Stimulated activated CD4-positive, alpha-beta T cell treated with anti-CD3 and anti-CD28 coated beads, Interleukin-15, amount 100 ng/mL, for 24 hours (primary cell): ENCODE measurements around the gene ASTN2.
"Not testable (repeated sequence)": the region's sequence is repeated elsewhere in the genome, so short reads cannot be mapped to it uniquely, and the experiment has no call there.

Experiments used
- DNase-seq: peaks from one replicate; pipeline ENCODE4 v3.0.0-alpha.2; 2020

ASTN2 gene

DNA sequence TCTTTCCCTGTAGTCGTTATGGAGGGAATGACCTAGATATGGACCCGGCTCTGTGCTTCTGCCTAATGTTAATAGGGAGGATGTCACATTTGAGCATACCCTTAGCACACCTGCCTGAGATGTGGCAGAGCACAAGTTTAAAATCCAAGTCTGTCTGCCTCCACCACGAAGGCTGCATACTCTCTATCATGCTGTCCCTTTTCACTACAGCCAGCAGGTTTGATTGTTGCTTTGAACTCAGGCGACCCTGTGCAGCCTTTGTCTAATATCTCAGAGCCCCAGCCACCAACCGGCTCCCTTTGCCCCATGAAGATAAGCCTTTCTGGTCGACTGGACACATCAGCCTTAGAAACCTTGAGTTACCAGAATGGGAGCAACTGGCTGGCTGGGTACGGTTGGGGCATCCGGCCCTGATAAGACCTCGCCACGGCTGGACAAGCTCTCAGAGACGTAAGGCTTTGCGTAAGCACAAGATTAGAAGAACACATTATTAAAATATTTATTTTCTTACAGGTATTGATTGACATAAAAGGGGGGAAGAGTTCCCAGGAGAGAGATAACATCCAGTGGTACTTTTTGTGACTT is 949.8 kb downstream of the ASTN2 start:
- no peak for DNase-seq

DNA sequence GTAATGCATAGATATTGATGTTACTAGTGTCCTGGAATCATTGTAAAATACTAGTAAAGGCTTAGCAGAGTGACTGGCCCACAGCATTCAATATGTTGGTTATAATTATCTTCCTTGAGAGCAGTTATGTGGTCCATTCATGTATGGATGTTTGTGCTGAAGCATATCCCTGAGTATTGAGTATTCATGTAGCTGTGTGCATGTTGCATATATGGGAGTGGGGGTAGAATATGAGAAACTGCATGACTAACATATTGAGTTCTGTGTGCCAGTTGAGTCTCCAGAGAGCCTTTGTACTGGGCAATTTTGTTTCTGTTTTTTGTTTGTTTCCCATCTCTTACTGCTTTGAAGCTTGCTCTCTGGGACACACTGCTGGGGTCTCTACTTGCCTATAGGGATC is 950.4 kb downstream of the ASTN2 start:
- DNase-seq, result no peak

DNA sequence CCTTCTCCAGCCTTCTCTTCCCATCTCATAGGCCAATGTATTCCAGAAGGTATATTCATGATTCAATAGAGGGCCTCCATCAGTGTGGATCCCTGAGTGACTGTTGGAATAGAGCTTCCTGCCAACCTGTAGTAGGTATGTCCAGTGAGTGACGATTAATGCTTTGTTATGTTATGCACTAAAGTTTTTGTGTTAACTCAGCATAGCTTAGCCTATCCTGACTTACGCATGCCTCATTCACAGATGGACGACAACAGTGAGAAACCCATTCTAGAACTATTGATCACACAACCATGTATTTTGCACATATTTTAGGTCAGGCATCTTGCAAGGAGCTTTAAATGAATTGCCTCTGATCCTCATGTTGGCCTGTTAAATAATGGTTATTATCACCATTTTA is 953.2 kb downstream of the ASTN2 start:
- no peak for DNase-seq

DNA sequence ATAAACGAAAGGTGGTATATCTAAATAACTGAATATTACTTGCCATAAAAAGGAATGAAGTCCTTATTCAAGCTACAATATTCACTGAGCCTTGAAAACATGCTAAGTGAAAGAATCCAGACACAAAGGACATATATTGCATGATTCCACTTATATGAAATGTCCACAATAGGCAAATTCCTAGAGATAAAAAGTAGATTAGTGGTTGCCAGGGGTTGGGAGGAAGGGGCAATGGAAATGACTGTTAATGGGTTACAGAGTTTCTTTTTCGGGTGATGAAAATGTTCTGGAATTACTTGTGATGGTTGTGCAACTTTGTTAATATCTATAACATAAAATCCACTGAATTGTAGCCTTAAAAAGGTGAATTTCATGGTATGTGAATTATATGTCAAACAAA is 954.8 kb downstream of the ASTN2 start:
- no peak for DNase-seq

DNA sequence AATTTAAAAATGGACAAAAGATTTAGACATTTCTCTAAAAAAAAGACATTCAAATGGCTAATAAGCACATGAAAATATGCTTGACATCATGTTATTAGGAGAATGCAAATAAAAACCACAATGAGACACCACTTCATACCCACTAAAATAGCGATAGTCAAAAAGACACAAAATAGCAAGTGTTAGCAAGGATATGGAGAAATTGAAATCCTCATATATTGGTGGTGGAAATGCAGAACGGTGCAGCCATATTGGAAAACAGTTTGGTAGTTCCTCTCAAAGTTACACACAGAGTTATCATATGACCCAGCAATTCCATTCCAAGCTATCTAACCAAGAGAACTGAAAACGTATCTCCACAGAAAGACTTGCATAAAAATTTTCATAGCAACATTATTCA is 955.3 kb downstream of the ASTN2 start:
- DNase-seq, result no peak

DNA sequence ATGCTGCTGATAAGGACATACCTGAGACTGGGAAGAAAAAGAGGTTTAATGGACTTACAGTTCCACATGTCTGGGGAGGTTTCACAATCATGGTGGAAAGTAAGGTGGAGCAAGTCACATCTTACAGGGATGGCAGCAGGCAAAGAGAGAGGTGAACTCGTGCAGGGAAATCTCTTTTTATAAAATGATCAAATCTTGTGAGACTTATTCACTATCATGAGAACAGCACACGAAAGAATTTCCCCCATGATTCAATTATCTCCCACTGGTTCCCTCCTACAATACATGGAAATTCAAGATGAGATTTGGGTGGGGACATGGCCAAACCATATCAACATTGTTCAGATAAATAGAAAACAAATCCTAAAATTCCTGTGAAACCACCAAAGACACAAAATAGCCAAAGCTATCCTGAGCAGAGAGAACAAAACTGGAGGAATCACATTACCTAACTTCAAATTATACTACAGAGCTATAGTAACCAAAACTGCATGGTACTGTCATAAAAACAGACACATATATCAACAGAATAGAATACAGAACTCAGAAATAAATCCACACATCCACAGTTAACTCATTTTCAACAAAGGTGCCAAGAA is 958.3 kb downstream of the ASTN2 start:
- DNase-seq, result no peak

DNA sequence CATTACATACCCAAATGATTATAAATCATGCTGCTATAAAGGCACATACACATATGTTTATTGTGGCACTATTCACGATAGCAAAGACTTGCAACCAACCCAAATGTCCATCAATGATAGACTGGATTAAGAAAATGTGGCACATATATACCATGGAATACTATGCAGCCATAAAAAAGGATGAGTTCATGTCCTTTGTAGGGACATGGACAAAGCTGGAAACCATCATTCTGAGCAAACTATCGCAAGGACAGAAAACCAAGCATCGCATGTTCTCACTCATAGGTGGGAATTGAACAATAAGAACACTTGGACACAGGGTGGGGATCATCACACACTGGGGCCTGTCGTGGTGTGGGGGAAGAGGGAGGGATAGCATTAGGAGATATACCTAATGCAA is 960.3 kb downstream of the ASTN2 start:
- DNase-seq, result not testable (repeated sequence)

DNA sequence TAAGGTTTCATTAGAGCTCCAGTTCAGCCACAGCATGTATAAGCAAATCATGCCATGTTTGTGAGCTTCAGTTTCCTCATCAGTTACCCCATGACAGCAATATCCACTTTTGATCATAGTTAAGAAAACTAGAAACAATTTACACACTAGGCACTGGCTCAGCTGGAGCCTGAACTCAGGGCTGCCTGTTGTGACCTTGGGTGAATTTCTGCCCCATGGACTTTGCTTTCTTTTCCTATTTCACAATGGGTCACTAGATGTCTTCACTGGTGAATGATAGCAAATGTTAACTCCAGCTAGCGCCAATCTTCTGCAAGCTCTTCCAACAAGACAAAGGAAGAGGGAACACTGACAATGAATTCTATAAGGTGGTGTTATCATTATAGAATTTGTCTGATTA is 961.1 kb downstream of the ASTN2 start:
- DNase-seq, result no peak

DNA sequence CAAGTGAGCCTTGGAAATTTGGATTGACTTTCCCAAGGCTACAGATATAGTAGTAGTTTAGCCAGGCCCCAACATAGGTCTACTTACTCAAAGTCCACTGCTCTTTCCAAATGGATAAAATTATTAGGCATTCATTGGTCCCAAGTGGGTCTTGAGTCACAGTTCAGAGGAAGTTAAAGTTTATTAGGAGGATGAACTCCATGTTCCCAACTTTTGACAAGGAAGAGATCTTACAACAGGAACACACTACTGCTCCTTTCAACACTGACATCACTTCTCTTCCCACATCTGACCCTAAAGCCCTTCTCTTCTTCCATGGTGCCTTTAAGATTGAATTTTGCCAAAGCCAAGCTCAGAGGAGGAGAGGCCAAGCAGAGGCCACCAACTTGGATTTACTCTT is 962.2 kb downstream of the ASTN2 start:
- no peak for DNase-seq

DNA sequence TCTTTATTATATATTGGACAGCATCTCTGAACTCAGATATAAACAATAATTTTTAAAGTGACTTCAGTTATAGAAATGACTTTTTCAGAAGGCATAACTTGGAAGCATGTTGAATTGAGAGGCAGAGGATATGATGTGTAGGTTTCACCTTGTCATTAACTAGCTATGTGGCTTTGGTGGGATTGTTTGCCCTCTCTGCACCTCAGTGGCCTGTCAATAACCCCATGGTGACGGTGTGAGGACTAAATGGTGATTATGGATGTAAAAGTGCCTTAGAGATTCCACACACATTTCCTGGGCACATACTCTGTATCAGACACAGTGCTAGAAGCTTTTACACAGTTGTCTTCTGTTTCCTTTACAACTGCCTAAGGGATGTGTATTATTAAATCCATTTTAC is 962.6 kb downstream of the ASTN2 start:
- no peak for DNase-seq

DNA sequence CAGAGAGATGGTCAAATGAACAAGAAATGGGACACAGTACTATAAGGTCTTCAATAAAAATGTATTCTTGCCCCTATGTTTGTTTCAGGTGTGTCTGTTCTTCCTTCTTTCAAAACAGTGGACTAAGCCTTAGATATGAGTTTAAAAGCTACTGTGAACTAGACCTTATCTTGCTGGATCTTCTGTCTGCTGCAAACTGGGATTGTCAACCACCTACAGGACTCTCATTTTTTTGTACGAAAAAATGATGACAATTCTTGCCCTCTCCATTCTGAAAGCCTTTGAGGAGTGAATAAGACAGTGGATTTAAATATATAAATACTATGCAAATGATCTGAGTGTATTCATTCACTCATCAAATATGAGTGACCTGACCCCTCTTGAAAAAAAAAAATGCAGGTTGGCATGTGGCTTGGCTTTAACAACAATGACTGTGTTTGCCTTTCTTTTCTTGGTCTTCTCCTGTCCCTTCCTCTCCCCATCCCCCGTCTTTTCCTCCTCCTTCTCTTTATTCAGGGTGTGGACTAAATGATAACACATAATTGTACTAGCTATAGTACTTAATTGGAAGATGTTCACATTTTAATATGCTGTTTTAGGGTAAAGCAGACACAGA is 963.2 kb downstream of the ASTN2 start:
- no peak for DNase-seq

DNA sequence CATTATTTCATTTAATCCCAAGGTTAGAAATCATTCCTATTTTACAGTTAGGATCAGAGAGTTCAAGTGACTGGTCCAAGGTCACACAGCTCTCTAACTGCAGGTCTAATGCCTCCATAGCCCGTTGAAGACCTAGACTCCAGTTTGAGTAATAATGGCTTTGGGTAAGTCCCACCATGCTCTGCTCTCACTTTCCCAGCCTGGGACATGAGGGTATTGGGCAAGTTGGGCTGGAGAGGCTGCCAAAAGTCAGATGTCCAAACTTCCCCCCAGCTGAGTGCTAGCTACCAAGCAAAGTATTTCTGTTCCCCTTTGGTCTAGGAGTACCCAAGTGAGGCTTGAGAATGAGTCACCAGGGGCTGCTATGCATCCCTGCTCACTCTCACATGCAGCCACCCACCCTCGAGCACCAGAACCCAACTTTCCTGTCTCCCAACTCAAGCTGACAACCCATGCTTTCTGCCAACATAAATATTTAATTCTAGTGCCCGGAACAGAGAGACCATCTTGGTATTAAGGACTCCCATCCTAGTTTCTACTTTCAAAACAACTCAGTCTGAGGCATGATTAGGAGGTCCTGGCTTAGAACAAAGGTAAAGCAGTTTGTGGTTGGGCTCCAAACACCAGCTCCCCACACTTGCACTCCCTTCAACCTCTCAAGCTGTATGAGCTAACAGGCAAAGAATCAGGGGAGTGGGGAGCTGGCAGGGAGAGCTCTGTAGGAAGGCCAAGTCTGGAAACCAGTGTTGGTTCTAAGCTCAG is 964.3 kb downstream of the ASTN2 start:
- no peak for DNase-seq

DNA sequence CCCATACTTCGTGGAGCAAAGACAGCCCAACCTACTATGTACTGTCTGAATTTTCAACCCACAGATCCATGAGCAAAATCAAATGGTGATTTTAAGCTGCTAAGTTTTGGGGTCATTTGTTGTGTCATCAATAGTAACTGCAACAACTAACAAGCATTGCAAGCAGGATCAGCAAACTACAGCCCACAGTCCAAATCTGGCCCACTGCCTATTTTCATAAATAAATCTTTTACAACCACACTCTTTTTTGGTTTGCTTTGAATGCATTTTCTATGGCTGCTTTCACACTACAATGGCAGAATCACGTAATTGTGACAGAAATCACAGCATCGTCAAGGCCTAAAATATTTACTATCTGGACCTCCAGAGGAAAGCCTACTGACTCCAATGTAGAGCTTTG is 964.9 kb downstream of the ASTN2 start:
- no peak for DNase-seq

DNA sequence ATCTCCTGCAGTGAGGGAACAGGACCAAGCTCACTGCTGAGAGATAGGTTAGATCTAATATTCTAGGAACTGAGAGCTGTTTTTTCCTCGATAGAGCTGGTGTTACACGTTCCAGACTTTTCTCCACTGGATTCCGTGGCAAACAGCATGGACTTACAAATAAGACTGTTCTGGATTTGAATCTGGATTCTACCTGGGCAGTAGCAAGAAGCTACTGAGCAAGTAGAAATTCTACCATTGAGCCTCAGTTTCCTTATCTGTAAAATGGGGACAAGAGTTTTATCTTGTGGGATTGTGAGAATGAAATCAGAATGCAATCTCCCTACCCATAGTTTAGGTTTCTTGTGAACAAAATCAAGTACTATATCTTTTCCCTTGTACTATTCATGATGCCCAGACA is 966.4 kb downstream of the ASTN2 start:
- DNase-seq, result no peak

DNA sequence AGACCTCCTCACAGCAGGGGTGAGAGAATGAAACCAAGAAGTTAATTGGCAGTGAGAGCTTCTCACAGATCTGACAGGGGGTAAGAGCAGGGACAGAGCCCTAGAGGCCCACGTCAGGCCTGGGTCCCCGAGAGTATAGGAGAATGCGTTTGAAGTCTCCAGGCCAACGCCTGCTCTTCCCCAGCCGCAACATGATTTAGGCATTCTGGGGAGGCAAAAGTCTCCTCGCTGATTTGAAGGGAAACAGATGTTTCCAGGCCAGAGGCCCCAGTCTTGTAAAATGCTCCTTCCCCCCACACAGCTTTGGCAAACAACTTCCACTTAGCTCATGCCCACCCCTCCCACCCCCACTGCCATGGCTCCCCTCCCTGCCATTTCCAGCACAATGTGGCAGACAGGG is 966.9 kb downstream of the ASTN2 start:
- DNase-seq, result no peak

DNA sequence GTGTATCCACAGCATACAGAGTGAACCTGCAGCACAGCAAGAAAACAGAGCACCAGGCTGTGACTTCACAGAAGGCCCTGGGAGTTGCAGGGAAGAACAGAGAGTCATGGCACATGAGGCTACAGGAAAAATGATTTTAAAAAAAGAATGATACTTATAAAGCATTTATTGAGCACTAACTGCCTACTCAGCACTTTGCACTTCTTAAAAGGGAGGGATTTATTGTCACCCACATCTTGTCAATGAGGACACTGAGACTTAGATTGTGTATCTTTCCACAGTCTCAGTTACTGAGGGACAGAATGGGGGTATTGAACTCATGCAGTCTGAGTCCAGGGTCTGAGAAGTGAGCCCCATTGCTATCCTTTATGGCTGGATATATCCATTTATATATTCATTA is 972.3 kb downstream of the ASTN2 start:
- no peak for DNase-seq

DNA sequence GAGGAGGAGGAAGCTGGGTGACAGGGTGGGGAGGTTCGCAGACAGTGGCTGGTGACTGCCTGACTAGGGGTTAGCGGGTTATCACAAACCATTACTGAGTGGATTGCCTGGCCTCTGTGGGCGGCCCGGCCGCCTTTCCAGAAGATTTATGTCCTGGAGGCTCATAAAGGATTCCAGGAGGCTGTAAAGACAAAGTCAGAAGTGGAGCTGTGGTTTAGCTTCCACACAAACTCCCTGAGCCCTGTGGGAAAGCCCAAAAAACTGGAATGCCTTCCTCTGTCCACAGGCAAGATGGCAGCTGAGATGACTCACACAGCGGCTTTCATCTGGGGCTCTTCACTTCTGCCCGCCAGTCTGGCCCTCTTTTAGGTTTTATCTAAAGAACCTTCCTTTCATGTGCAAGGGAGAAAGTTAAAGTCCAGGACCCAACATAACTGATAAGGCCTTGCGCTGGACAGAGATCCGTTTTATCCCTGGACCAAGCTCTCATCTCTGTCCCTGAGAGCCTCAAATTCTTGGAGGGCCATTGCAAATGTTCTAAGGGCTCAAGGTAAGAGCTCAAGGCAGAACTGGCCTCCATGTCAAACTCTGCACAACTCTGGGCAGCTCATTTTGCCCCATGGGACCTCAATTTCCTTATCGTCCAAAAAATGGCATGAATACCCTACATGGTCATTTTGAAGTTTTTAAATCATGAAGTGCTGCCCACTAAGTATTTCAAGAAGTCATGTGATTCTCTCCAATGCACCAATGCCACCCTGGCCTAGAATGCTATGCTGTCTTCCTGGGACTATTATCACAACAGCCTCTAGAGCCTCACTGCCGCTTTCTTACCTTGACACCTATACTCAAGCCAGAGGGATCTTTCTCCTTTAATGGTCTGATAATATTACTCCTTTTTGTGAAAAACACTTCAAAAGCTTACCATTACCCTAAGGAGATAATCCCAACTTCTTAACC is 977.2 kb downstream of the ASTN2 start:
- DNase-seq, result no peak

DNA sequence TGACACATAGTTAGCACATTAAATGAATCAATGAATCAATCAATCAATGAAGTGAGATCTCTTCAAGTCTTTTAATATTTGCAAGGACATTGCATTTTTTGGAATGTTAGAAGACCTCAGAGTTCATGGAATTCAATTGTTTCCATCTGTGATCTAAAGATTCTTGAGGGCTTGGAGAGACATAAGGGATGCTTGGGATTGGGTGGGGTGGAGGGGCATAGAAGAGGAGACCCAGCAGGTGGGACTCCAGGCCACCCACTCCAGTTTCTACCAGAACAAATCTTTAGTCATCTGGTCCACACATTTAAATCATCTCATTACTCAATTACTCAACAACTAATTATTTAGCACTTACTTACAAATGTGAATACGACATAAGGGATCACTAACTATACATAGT is 978.7 kb downstream of the ASTN2 start:
- no peak for DNase-seq

DNA sequence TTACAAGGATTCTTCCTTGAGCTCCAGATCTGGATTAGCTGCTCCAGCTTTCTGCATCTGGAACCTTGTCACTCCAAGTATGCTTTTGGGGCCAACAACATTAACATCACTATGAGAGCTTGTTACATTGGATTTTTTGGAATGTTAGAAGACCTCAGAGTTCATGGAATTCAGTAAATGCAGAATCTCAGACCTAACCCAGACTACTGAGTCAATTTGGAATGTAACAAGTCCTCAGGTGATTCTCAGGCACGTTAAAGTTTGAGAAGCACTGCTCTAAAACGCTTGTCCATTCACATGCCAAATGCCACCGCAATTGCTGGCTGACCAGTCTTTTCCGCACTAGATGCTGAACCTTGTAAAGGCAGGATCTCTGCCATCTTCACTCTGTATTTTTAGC is 979.2 kb downstream of the ASTN2 start:
- no peak for DNase-seq

DNA sequence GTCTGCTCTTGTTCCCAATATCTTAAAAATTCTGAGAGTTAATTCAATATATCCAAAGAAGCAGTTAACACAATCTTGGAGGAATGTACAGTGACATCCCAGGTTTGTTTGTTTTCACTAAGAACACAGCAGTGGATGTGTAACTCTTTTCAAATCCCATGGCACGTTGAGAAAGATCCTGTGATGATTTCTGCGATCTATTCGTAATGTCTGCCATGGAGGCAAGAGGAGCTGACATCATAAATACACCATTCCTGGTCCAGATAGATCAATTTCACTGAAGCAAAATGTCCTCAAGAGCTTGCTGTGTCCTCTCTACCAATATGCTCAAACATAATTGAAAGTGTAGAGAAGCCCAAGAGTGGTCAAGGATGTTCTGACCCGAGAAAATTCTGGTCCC is 980.5 kb downstream of the ASTN2 start:
- DNase-seq, result no peak

DNA sequence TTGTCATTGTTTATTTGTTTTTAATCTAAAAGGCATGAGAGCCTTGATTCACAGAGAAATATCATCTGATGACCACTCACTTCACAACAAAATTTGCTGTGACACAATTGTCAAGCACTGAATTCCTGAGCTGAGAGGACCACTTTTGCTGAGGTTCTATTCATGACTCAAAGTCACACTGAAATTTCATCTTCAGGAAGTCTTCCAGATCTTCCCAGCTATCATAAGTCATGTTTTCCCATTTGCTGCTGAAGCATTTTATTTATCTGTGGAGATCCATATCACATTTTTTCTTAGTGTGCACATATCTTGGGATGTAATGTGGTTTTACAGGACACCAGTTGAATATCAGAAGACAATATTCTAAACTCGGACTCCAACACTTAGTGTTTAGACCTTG is 982.8 kb downstream of the ASTN2 start:
- no peak for DNase-seq

DNA sequence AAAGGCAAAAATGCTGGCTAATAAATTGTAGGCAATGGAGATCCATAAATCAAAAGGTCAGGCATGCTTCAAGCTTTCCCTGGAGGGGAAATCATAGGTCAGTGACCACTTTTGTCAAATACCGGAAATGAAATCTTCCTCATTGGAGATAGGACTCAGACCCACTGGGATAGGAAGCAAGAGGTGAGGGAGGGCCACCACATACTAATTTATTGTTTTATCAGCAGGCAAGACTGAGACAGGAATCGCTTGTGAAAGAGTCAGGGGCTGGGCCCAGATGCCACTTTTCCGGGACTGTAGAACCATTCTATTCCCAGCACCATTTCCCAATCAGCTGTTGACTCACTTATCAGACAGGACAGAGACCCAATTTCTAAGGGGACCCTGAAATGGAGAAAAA is 984.0 kb downstream of the ASTN2 start:
- DNase-seq, result no peak

DNA sequence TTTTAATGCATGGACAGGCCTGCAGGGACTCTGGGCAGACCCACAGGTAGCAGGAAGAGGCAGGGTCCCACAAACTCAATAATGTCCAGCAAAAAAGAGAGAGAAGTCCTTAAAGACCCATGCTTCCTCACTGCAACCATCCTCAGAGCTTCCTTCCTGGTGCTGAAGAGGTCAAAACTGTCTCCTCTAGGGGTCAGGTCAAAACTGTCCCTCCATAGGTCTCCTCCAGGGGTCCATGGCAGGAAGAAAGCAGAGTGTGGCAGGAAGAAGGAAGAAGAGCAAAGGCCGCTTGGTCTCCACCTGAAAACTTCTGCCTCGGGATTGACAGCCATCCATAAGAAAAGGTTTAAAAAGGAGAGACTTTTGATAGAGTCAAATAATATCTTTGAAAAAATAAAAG is 989.6 kb downstream of the ASTN2 start:
- no peak for DNase-seq
